NCI-H2107 (cell line): Measurements from ENCODE around the gene ALKBH5.

Experiments used
- DNase-seq: peaks from one replicate; lab custom pipeline; 2025; lab: John Stamatoyannopoulos, UW

Gene ALKBH5

GRCh38 chr17:18183334-18184142 lies at the start of gene ALKBH5:
Gene ALKBH5 (plus strand): TSS chr17:18183828. CDS start chr17:18184244, 416 bp downstream.
- DNase-seq, result peak; percentile 83

- DNase-seq, result no peak
These were observed 47.3 kb upstream of the ALKBH5 start for GRCh38 chr17:18136357-18136756.

GRCh38 chr17:18138065-18138749 lies 45.4 kb upstream of the ALKBH5 start:
- DNase-seq, result no peak

GRCh38 chr17:18139092-18139491 lies 44.5 kb upstream of the ALKBH5 start:
- no peak for DNase-seq

GRCh38 chr17:18139498-18139897 lies 44.1 kb upstream of the ALKBH5 start:
- DNase-seq, result no peak

- no peak for DNase-seq
These were observed 43.7 kb upstream of the ALKBH5 start for GRCh38 chr17:18139949-18140348.

- no peak for DNase-seq
These were observed 43.0 kb upstream of the ALKBH5 start for GRCh38 chr17:18140648-18141047.

GRCh38 chr17:18141210-18141803 lies 42.3 kb upstream of the ALKBH5 start:
- DNase-seq, result no peak

GRCh38 chr17:18142417-18142816 lies 41.2 kb upstream of the ALKBH5 start:
- no peak for DNase-seq

- no peak for DNase-seq
These were observed 40.3 kb upstream of the ALKBH5 start for GRCh38 chr17:18143044-18143936.

- DNase-seq, result no peak
These were observed 39.4 kb upstream of the ALKBH5 start for GRCh38 chr17:18144261-18144660.

GRCh38 chr17:18144855-18145254 lies 38.8 kb upstream of the ALKBH5 start:
- DNase-seq, result no peak

- DNase-seq, result no peak
These were observed 37.8 kb upstream of the ALKBH5 start for GRCh38 chr17:18145811-18146210.

- no peak for DNase-seq
These were observed 37.4 kb upstream of the ALKBH5 start for GRCh38 chr17:18146259-18146658.

GRCh38 chr17:18146980-18147379 lies 36.6 kb upstream of the ALKBH5 start:
- no peak for DNase-seq

- DNase-seq, result no peak
These were observed 35.0 kb upstream of the ALKBH5 start for GRCh38 chr17:18148586-18148985.

GRCh38 chr17:18151290-18151689 lies 32.3 kb upstream of the ALKBH5 start:
- DNase-seq, result no peak

GRCh38 chr17:18155179-18155578 lies 28.4 kb upstream of the ALKBH5 start:
- no peak for DNase-seq

GRCh38 chr17:18156171-18156975 lies 27.3 kb upstream of the ALKBH5 start:
- DNase-seq, result no peak

GRCh38 chr17:18156976-18157280 lies 26.7 kb upstream of the ALKBH5 start:
- DNase-seq, result no peak

- no peak for DNase-seq
These were observed 26.2 kb upstream of the ALKBH5 start for GRCh38 chr17:18157354-18157985.
